ENCODE results near the gene RXRA. TPM values are rescaled to one million over a fixed set of nuclear protein-coding genes. Genes with fewer than 3 reads are reported as not detected.

Gene RXRA
- total and polyA plus RNA-seq, 12 donors, result 5.5 to 114 (median 71.3) TPM

DNA sequence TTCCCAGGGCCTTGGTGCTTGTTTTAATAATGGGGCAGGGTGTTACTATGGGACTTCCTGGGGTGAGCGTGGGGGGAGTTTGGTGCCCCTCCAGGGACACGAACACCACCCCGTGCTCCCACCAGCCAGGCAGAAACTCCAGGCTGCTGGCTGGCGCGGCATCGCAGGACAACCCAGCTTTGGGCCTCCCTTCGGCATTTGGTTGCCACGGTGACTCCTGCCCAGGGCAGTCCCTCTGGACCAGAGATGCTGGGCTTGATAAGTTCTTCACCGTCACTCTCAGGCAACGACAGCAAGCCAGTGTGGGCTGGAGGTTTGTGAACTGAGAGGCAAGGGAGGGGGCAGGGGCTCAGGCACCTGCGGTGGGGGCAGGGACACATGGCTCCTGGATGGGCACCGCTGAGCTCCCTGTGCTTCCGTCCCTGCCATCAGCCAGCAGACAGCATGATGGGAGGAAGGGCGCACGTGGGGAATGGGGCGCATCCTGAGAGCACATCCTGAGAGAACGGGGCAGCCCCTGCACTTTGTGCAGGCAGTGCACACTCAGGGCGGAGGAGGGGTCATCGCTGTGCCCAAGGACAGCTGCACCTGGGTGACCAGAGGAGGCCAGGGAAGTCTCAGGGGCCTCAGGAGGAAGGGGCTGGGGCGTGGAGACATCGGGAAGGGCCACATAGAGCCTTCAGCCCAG is 116.4 kb downstream of the RXRA start:
- intact Hi-C loops (cut with DNase I), result loop anchor here (2.0 kb wide), 1 partner anchor 272 kb away; no protein-coding TSS in a partner anchor
- peaks cover 0 to 39% of the 10 kb centered on the region in 2 donors for H3K4me1 ChIP-seq (replicated peaks in 1 of 2)
- TF ChIP-seq, protein P1, sequence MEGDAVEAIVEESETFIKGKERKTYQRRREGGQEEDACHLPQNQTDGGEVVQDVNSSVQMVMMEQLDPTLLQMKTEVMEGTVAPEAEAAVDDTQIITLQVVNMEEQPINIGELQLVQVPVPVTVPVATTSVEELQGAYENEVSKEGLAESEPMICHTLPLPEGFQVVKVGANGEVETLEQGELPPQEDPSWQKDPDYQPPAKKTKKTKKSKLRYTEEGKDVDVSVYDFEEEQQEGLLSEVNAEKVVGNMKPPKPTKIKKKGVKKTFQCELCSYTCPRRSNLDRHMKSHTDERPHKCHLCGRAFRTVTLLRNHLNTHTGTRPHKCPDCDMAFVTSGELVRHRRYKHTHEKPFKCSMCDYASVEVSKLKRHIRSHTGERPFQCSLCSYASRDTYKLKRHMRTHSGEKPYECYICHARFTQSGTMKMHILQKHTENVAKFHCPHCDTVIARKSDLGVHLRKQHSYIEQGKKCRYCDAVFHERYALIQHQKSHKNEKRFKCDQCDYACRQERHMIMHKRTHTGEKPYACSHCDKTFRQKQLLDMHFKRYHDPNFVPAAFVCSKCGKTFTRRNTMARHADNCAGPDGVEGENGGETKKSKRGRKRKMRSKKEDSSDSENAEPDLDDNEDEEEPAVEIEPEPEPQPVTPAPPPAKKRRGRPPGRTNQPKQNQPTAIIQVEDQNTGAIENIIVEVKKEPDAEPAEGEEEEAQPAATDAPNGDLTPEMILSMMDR (IDR thresholded peaks at IDR 0.05), result no peak
- TF ChIP-seq POLR2A (IDR thresholded peaks at IDR 0.05), result no peak
- 25 to 32% (median 28%) methylated on average over 4 to 21 of the region's 21 CpGs for WGBS, 4 donors
- no peaks in the 10 kb centered on the region for H3K9me3 ChIP-seq (replicated peaks in 1 of 3)
- no peak overlapping the region for H3K4me3 ChIP-seq
- no peak overlapping the region for H3K27ac ChIP-seq
- H3K36me3 ChIP-seq (replicated peaks in 1 of 2), result peaks cover 0 to 3% of the 10 kb centered on the region in 2 donors
- no peaks in the 10 kb centered on the region for H3K27me3 ChIP-seq
- peak in 3 of 7 donors; percentile 38 to 84 (median 52) for DNase-seq

DNA sequence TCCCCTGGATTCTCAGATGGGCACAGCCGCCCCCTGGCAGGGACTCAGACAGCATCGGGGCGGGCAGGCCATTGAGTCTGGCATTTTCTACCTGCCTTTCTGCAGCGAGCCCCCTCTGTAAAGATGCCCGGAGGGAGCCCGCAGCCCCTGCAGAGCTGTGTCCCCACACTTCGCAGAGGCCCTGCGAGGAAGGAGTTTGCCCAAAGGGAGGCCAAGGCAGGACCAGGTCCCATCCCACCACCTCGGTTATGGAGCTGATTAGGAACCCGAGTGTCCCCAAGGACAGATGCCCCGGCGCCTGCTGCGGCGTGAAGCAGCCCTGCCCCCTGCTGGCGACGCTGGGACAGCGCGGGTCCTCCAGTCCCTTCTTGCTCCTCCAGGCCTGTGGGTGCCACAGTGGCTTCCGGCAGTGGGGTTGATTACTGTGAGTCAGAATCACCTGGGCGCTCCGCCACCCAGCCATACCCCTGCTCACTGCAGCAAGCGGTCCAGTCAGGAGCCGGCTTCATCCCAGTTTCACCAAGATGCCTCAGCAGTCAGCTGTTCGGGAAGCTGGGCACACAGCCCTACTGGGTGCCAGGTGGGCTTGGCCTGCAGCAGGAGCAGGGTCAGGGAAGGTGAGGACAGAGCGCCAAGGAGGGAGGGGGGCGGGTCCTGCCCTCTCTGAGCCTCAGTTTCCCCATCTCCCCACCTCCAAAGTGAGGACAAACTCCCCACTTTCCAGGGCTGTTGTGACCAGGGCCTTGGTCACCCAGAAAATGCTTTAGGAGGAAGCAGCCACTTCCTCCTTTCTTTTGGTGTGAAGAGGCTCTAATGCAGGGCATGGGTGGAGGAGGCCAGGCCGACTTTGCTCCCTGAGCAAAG is 117.2 kb downstream of the RXRA start:
- 9 to 15% (median 12%) methylated on average over 7 to 27 of the region's 27 CpGs for WGBS, 4 donors
- peaks cover 0 to 36% of the 10 kb centered on the region in 2 donors for H3K4me1 ChIP-seq (replicated peaks in 1 of 2)
- H3K4me3 ChIP-seq, result no peak overlapping the region
- H3K27ac ChIP-seq, result peak overlapping the region in 3 of 5 donors; percentile 38 to 67 (median 62)
- H3K36me3 ChIP-seq (replicated peaks in 1 of 2), result peaks cover 0 to 3% of the 10 kb centered on the region in 2 donors
- H3K9me3 ChIP-seq (replicated peaks in 1 of 3), result no peaks in the 10 kb centered on the region
- intact Hi-C loops (cut with DNase I), result loop anchor here (2.0 kb wide), 1 partner anchor 273 kb away; no protein-coding TSS in a partner anchor
- H3K27me3 ChIP-seq, result no peaks in the 10 kb centered on the region
- DNase-seq, result peak; percentile 87 to 96 (median 95)
- TF ChIP-seq POLR2A (IDR thresholded peaks at IDR 0.05), result peak in 1 of 2 donors; percentile 15
- TF ChIP-seq, protein P1 (IDR thresholded peaks at IDR 0.05), result peak; percentile 97 to 100 (median 99)

DNA sequence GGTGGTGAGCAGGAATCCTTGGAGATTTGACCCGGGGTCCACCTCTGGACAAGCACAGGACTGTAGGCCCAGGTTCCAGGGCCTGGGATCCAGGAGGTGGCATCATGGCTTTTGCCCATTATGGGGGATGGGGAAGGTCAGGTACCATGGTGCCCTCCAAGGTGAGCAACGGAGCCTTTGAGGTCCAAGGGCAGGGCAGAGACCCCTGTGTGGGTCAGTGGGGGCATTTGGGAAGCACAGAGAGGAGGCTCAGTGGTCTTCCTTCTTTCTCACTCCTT is 117.7 kb downstream of the RXRA start:
- H3K9me3 ChIP-seq (replicated peaks in 1 of 3), result no peaks in the 10 kb centered on the region
- 65 to 88% (median 77%) methylated on average over 2 of the region's 2 CpGs for WGBS, 4 donors
- H3K36me3 ChIP-seq (replicated peaks in 1 of 2), result peaks cover 0 to 3% of the 10 kb centered on the region in 2 donors
- intact Hi-C loops (cut with DNase I), result no loop called here
- peak in 1 of 7 donors; percentile 32 for DNase-seq
- H3K4me1 ChIP-seq (replicated peaks in 1 of 2), result peaks cover 0 to 34% of the 10 kb centered on the region in 2 donors
- H3K27ac ChIP-seq, result peak overlapping the region in 2 of 5 donors; percentile 62 to 67
- H3K27me3 ChIP-seq, result no peaks in the 10 kb centered on the region
- TF ChIP-seq, protein P1 (IDR thresholded peaks at IDR 0.05), result no peak
- TF ChIP-seq POLR2A (IDR thresholded peaks at IDR 0.05), result no peak
- H3K4me3 ChIP-seq, result no peak overlapping the region

DNA sequence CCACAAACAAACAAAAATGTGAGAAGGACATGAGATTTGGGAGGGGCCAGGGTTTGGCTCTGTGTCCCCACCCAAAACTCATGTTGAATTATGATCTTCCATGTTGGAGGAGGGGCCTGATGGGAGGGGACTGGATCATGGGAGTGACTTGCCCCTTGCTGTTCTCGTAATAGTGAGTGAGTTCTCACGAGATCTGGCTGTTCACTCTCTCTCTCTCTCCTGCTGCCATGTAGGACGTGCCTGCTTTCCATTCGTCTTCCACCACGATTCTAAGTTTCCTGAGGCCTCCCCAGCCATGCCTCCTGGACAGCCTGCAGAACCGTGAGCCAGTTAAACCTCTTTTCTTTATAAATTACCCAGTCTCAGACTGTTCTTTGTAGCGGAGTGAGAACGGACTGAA is 118.7 kb downstream of the RXRA start:
- 71 to 78% (median 73%) methylated on average over 8 of the region's 8 CpGs for WGBS, 4 donors

More for the DNA sequence above, 118.7 kb downstream of the RXRA start:
- Histone ChIP-seq H3K36me3 (replicated peaks in 1 of 2) (no peaks in the 10 kb centered on the region), H3K9me3 (replicated peaks in 1 of 3) (no peaks in the 10 kb centered on the region), H3K27ac (no peak overlapping the region), H3K4me3 (no peak overlapping the region), H3K27me3 (no peaks in the 10 kb centered on the region), H3K4me1 (replicated peaks in 1 of 2) (peaks cover 0 to 24% of the 10 kb centered on the region in 2 donors)
- no peak for TF ChIP-seq POLR2A (IDR thresholded peaks at IDR 0.05)
- TF ChIP-seq, protein P1 (IDR thresholded peaks at IDR 0.05), result no peak
- DNase-seq, result no peak
- intact Hi-C loops (cut with DNase I), result no loop called here

All from adrenal gland (tissue), 12 donors.